HG03432 (cell line): ENCODE measurements around the gene RMND5B.
"Not testable (repeated sequence)": the region's sequence is repeated elsewhere in the genome, so short reads cannot be mapped to it uniquely, and the experiment has no call there.

Experiments
- ATAC-seq: cut with Tn5 transposase; IDR thresholded peaks from one replicate; pipeline ENCODE4 v1.9.1; 2021; ENCODE audit warnings: mild to moderate bottlenecking, moderate library complexity; ENCODE audit not compliant: unreplicated experiment

Gene RMND5B

DNA sequence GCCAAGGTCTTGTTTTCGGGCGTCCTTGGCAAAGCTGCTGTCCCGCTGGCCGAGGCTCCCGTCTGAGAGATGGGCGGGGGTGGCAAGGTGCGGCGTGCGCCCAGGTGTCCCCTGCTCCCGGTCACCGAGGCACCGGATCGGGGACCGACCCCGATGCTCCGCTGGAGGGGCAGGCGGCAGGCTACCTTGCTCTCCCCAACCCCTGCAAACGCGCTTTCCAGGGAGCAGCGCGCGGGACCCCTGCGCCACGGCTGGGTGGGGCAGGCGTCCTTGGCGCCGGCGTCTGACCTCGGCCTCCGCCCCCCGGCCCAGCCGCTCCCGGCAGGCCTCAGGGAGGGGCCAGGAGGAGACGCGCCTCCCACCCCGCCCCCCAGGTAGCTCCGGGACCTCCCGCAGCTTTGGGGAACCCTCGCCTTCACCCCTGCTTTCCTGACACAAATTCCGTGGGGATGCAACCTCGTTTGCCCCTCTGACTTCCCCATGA, 16.9 kb upstream of the RMND5B start:
- ATAC-seq: peak; percentile 18

DNA sequence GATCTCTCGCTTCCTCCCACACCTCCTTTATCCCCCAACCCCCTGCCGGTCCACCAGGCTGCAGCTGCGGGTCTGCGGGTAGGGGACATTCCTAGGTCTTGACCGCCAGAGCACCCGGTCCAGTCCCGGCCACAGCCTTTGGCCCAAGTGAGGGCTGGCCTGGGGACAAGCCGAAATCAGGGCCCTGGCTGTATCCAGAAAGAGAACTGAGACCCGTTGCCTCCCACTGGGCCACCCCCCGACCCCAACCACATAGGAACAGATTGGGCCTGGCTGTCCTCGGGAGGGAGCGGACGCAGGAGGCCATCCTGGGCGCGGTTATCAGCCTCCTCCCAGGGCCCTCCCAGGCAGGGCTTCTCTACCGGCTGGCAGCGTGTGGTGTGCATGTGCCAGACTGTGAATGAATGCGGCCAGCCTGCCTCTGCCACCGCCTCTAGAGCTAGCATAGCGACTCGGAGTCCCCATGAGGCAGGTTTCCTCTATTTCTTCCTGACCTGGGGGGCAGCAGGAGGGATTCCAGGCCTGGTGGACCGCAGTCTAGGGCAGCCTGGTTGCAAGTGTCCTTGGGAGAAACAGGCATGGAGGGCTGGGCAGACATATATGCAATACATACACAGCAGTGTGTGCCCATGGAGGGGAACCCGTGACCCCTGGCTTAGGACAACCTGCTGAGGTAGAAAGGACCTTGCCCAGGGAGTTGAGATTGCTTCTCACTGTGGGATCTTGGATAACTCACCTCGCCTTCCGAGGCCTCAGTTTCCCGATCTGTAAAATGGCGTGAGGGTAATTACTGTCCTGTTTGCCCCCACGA, 16.3 kb upstream of the RMND5B start:
- no peak for ATAC-seq

DNA sequence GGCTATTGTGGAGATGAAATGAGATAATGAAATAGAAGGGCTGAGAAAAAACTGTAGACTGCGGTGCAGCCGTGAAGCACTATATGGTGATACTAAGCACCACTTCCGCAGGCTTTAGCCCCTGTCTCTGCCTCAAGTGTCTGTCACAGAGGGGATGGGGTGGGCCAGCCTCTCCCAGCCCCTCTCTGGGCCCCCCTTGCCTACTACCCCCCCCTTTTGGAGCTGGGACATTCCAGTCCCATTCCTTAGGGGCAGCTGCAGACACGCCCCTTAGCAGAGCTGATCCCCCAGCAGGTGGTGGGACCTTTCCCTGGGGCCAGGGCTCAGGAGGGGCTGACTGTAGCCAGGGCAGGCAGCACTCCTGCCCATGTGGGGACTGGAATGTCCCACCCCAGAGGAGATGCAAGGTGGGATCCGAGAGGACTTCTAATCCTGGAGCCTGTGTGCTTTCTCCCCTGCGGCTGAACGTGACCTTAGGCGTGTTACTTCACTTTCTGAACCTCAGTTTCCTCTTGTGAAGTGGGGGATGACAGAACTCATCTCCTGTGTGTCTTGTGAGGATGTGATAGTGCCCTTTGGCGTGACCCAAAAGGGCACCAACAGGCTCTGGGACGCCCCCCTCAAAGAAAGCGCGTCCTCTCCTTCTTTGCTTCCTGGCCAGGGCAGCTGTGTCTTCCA, 15.5 kb upstream of the RMND5B start:
- no peak for ATAC-seq

DNA sequence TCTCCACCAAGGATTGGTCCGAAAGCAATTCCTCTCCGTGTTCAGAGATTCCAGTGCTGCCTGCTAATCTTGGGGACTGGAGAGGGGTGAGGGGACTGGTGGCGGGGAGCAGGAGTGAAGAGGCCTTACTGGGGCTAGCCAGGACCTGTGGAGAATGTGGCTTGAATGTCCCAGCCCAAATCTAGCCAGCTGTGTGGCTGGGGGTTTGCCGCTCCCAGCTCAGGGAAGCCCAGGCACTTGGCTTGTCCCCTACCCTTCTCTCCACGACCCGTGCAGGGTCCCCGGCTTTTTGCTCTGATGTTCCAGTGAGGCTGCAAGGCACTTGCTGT, 15.0 kb upstream of the RMND5B start:
- no peak for ATAC-seq

DNA sequence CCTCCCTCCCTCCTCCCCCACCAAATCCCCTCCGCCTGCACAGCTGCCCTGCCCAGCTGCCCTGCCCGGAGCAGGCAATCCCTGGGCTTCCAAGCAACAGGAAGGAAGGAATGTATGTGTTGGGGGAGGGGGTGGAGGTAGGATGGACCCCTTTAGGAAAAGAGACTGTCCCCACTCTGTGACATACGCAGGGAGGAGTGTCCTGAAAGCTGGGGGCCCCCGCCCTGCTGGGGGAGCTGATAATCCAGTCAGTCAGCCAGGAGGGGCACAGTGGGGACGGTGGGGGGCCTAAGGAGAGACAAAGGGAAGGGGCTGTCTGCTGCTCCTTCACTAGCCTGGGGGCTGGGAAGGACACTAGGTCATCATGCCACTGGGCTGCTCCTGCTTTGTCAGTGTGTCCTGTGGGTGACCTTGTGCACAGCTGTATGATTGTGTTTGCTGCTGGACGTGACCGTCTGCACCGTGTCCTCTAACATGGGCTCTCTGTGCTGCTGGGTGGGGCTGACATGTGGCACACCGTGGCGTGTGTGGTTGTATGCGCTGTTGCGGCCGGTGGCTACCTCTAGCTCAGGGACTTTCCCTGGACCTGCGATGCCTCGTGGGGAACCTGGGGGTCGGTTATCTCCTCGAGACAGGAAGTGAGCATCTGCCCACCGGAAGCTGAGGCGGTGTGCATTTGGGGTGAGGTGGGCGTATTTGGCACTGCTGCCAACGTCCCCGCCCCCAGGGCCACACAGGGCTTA, 14.5 kb upstream of the RMND5B start:
- ATAC-seq: peak; percentile 33

DNA sequence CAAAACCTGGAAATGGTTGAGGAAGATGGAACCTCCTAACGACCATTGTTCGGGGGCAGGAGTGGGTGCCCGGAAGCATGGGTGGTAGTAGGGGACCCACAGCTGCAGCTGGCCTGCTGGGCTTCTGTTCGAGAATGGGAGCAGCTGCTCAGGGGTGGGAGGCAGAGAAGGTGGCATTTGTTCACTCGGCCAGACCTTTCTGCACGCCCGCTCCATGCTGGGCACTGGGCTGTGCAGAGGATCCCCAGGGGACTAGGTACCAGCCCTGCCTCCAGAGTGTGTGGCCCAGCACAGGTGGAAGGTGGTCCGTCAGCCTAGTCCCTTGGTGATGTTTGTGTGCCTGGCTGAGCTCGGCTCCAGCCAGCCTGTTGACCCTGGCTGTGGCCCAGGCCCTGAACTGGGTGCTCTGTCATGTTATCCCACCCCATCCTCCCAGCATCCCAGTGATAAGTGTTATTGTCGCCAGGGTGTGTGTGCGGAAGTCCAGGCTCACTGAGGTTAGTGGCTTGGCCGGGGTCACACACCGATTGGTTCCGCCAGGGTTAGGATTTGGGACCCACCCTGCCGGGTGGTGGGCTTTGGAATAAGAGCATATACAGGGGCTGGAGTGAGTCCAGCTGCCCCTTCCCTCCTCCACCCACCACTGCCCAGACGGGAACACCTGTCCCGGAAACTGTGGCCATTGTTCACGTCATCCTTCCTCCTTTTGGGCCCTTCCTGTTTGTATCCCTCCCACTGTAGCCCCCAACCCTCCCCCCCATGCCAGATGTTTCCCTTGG, 12.7 kb upstream of the RMND5B start:
- ATAC-seq: no peak

DNA sequence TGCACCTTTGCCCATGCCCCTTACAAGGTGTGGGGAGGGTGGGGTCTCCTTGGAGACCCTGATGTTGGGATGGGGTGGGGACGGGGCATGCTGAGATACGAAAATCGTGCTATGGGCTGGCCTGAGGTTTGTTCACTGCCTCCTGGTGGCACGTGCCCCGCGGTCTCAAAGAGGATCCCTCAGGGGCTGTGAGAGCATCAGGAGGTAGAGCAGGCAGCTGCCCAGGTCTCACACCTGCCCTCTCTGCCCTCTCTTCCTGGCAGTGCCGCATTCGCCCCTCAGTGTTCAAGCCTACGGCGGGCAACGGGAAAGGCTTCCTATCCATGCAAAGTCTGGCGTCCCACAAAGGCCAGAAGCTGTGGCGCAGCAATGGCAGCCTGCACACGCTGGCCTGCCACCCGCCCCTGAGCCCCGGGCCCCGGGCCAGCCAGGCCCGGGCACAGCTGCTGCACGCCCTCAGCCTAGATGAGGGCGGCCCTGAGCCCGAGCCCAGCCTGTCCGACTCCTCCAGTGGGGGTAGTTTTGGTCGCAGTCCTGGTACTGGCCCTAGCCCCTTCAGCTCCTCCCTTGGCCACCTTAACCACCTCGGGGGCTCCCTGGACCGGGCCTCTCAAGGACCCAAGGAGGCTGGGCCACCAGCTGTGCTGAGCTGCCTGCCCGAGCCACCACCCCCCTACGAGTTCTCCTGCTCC, 10.8 kb upstream of the RMND5B start:
- no peak for ATAC-seq

DNA sequence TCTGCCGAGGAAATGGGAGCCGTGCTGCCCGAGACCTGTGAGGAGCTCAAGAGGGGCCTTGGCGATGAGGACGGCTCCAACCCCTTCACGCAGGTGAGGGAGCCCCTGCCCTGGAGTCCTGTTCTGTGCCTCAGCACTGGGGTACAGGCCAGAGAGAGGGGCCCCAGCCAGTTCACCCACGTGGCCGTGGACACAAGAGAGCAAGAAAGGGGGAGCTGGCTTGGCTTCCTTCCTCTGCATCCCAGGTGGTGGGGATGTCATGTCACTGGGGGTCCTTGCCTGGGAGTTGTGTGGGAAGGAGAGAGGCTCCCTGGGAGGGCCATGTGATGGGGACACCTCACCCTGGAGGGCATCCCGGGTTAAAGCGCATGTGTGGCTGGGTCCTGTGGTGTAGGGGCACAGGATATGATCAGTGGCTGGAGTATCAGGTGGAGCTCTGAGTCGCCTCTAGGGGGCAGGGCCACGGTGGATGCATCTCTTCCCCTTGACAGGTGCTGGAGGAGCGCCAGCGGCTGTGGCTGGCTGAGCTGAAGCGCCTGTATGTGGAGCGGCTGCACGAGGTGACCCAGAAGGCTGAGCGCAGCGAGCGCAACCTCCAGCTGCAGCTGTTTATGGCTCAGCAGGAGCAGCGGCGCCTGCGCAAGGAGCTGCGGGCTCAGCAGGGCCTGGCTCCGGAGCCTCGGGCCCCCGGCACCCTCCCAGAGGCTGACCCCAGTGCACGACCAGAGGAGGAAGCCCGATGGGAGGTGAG, 10.0 kb upstream of the RMND5B start:
- ATAC-seq: peak; percentile 79

DNA sequence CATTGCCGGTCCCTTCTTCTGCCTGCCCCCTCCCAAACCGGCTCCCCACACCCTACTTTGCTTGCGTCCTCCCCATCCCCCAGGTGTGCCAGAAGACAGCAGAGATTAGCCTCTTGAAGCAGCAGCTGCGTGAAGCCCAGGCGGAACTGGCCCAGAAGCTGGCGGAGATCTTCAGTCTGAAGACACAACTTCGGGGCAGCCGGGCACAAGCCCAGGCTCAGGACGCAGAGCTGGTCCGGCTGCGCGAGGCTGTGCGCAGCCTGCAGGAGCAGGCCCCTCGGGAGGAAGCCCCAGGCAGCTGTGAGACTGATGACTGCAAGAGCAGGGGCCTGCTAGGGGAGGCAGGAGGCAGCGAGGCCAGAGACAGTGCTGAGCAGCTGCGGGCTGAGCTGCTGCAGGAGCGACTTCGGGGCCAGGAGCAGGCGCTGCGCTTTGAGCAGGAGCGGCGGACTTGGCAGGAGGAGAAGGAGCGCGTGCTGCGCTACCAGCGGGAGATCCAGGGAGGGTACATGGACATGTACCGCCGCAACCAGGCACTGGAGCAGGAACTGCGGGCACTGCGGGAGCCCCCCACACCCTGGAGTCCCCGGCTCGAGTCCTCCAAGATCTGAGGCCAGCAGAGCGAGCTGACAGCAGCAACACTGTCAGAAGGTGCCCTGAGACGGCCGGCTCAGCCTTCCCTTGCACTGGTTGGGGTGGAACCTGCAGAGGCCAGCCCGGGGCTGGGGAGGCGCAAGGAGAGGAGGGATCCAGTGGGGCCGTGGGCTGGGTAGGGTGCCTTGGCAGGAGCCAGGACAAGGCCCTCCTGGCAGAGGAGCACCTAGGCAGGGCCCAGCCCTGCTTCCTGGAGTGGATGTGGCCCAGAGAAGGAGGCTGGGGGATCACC, 9.2 kb upstream of the RMND5B start:
- no peak for ATAC-seq

DNA sequence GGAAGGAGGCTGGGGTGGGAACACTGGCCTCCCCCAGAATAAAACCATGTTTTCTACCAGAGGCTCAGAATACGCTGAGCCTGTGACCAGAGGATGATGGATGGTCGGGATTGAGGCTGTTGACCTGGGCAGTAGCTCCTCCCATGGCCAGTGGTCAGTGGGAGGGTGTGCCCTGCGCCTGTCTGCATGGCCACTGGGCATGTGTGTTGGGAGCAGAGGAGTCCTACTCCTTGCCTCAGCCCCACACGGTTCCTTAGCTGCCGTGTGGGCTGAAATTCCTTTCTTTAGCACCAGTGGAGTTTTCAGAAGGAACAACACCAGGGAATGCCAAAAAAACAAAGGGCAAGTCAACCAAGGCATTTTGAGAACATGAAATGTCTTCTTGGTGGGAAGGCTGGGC, 8.5 kb upstream of the RMND5B start:
- no peak for ATAC-seq

DNA sequence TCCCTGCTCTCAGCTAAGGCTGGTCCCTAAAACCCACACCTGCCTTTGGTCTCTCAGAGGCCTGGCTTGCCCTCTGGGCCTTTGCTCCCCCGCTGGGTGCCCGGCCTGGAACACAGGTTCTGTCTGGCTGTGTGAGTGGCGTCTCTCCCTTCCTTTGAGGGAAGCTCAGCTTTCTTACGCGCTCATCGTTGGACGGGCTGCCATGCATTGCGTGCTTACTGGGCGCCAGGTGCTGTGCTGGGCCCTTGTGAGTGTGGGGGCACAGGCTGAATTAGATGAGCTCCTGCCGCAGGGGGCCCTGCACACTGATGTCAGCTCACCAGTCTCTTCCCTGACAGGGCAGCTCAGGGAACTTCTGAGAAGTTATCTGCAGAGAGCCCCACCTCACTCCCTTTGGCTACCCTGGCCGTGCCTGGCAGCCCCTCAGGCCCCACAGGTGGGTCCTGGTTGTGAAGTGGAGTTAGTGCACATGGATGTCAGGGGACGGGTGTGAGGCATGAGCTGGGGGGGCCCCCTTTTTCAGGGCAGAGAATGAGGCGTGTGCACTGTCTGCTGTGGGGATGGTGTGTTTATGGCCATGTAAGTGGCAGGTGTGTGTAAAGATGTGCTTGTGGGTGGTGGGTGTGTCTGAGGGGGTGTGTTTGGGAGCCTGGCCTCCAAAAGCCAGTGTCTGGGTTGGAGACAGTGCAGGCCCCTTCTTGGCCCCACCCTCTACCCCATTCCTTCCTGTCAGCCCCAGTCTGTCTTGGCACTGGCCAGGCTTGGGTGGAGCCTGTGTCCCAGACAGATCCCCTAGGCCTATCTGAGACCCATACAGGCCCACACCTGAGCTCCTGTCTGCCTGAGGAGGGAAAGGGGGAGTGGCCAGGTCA, 7.5 kb upstream of the RMND5B start:
- no peak for ATAC-seq

DNA sequence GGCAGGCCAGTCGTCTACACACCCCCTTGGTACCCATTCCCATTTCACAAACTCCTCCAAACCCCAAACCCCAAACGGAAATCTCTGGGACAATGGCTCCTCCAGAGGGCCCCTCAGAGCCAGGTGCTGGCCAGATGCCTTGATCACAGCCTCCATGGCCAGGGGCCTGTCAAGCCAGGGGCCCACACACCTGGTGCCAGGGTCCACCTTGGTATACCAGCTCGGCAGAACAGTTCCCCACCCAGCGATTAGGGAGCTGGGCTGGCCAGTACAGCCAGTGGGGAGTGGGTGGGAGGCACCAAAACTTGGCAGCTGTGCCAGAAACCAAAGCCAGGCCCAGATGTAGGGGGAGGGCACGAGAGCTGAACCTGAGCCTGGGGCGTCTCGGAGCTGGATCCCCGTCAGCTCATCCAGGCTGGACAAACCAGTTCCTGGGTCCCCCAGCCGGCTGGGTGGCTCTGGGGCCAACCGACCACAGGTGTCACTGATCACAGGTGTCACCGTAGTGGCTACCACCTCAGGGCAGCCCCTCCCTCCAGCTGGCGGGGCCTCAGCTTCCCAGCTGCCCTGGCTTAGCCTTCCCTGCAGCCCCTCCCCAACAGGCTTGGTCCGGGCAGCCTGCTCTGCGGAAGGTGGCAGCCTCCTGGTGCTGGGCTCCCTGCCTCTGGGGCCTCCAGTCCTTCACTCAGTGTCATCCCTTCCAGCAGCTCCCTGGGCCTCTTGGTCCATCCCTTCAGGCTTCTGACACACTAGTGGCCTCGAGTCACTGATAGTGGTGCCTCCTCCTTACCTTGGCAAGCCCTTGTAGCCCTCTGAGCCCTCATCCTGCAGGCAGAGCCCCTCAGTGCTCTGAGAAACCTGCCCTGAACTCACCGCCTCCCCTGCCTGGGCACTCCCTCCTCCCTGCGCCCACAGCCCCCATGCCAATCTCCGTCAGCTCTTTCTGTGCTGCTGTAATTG, 6.6 kb upstream of the RMND5B start:
- ATAC-seq: no peak

DNA sequence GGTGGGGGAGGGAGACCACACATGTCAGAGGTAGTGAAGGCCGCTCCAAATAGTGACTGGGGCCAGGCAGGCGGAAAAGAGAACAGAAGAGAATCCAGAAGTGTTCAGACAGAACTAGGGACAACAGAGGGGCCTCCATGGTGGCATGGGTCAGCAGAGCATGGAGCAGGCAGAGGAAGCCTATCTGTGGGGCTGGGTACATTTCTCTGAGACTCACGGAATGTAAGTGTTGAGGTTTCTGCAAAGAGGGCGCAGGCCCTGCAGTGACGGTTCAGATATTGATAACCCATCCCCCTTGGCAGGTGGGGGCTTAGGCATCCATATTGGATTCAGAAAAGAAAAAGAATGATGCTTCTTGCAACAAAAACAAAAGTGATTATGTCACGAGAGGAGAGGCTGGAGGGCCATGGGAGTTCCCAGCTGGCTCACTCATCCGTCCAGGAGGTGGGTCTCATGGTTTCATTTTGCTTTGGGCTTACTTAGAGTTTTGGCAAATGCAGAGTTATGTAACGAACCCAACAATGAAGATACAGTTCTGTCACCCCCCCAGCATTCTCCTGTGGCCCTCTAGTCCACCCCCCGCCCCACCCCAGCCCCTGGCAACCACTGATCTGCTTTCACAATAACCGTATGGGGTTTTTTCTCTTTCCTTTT, 5.4 kb upstream of the RMND5B start:
- ATAC-seq: no peak

DNA sequence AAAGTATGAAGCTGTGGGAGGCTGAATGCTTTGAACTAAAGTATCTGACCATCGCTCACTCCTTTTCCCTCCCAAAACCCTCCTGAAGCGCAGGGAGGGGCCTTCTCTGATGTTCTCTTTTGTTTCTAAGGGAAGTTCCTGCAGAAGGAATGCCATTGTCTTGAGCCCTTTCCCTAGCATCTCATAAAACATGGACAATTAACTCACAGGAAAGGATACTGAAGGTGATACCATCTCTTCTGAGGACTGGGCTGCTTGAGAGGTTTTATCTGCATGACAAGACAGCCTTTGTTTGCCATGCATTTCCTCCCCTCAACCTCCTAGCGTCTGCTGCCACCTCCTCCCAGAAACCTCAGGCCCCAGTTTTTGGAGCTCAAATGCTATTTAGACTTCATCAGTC, 4.3 kb upstream of the RMND5B start:
- ATAC-seq: no peak

DNA sequence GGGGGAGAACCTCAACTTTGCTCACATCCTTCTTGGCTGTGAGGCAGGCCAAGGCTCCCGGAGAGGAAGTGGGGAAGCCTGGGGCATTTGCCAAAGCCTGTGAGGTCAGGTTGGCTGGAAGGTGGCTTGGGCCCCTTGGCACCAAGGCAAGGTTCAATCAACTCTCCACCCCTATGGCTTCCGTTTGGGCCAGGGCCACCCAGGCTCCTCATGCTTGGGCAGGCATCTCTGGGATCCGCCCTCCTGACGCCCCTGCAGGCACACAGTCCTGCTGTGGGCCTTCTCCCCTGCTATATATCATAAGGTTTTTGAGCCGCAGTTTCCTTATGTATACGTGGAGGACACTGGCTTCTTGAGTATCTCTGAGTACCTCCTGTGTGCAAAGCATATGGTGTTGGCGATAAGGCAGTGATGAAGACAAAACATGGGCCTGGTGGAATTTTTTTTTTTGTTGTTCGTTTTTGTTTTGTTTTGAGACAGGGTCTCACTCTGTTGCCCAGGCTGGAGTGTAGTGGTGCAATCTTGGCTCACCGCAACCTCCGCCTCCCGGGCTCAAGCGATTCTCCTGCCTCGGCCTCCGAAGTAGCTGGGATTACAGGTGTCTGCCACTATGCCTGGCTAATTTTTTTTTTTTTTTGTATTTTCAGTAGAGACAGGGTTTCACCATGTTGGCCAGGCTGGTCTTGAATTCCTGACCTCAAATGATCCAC, 3.4 kb upstream of the RMND5B start:
- ATAC-seq: not testable (repeated sequence)

DNA sequence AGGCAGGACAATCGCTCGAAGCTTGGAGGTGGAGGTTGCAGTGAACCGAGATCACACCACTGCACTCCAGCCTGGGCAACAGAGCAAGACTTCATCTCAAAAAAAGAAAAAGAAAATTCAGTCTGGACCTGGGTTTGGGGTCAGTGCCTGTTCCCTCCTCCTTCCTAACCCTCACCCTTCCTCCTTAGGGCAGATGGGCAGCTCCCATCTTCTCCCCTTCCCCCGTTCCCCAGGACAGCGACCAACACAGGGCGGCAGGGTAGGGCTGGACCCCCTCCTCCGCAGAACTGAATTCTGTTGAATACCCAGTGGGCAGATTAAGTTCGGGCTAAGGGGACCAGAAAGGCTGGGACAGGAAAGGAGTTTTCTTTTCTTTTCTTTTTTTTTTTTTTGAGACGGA, 1.5 kb upstream of the RMND5B start:
- no peak for ATAC-seq
